HG02642 (cell line): ENCODE data around the gene ABHD13.
"Not testable (repeated sequence)": the region's sequence is repeated elsewhere in the genome, so short reads cannot be mapped to it uniquely, and the experiment has no call there.

Experiments
- ATAC-seq: cut with Tn5 transposase; IDR thresholded peaks from one replicate; pipeline ENCODE4 v1.9.1; 2021; ENCODE audit warnings: mild to moderate bottlenecking; ENCODE audit not compliant: unreplicated experiment, poor library complexity

The ABHD13 gene

DNA sequence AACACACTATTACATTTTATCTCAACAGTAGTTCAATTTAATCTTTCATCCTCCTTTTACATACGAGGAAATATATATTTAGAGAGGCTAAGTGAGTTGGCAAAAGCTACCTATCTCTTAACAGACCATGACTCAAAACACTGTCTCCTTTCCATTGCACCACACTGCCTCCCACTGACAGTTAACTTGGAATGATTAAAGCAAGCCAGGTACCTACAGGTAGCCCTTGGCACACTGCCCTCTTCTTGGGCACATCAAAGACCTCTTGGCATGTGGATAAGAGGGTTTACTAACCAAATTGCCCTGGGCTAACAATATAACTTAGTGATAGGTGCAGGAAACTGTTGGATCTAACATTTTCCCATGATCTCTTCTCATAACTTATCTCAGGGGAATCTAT lies 1.8 kb downstream of the ABHD13 start:
- no peak for ATAC-seq

GRCh38 chr13:108223687-108224503 lies 5.7 kb downstream of the ABHD13 start:
- no peak for ATAC-seq

DNA sequence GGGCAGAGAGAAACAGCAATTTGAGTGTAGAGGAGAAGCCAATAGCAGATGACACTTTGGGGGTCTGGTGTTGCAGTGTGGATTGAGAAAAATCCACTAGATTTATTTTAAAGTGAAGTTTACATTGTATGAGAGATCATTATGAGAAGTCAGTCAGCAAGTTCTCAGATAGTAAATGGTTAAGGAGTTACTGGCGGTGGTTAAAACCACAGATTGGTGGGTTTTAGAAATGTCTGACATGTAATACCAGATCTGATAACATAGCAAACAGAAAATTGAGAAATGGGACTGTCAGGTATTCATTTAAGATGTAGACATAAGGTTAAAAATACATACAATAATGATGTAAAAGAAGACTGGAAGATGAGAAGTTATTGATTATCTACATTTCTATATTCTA lies 7.2 kb downstream of the ABHD13 start:
- peak; percentile 40 for ATAC-seq

GRCh38 chr13:108226184-108226583 lies 8.0 kb downstream of the ABHD13 start:
- peak; percentile 41 for ATAC-seq

DNA sequence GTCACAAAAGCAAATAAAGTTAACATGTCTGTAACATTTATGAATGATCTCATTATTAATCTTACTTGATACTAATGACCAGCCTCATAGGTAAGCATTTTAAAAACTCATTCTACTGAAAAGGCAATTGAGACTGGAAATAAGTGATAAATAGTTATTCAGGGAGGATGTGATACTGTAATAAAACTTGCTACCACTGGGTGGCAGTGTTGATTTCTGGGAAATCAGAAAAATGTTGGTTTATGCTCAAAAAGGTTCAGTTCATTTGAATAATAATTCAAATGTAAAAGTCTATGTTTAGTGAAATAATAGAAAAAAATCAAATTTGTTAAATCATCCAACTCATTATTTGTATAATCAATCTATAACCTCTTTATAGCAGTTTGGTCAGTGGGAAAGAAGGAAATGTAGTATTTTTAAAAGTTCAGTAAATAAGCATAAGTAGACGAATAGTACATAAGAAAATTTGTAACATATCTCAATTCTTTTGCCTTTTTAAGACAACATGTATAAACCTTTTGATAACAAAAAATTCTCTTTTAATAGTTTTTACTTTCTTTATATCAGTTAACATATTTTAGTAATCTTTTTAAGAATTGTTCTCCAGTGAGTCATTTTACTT lies 9.6 kb downstream of the ABHD13 start:
- ATAC-seq: no peak

DNA sequence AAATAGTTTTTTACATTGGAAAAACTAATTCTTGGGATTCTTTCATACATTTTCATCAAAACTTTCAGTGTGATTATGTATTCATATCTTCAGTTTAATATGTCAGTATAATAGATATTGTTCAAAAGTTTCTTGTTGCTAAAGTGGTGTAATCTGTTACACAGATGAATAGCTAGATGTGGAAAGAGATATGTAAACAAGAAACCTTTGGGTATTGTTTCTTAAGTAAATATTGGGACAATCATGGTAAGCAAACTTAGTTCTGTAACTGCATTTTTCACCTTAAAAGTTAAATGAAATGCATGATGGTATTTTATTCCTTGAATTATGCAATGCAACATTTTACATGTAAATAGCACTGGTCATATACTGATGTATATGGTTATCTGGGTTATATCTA lies 12.2 kb downstream of the ABHD13 start:
- no peak for ATAC-seq

DNA sequence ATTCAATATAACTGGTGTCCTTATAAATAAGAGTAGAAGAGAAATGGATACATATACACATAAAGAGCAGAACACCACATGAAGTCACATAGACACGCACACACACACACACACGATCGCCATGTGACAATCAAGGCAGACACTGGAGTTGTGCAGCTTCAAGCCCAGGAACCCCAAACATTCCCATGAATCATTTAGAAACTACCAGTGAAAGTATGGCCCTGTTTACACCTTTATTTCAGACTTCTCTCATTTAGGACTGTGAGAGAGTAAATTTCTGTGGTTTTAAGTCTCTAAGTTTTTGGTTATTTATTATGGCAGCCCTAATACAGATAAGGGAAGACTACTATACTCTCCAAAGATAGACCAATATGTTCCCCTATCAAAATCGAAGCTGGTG lies 31.0 kb downstream of the ABHD13 start:
- peak; percentile 73 for ATAC-seq

- ATAC-seq: no peak
Observed at GRCh38 chr13:108257248-108257647, 39.1 kb downstream of the ABHD13 start.

DNA sequence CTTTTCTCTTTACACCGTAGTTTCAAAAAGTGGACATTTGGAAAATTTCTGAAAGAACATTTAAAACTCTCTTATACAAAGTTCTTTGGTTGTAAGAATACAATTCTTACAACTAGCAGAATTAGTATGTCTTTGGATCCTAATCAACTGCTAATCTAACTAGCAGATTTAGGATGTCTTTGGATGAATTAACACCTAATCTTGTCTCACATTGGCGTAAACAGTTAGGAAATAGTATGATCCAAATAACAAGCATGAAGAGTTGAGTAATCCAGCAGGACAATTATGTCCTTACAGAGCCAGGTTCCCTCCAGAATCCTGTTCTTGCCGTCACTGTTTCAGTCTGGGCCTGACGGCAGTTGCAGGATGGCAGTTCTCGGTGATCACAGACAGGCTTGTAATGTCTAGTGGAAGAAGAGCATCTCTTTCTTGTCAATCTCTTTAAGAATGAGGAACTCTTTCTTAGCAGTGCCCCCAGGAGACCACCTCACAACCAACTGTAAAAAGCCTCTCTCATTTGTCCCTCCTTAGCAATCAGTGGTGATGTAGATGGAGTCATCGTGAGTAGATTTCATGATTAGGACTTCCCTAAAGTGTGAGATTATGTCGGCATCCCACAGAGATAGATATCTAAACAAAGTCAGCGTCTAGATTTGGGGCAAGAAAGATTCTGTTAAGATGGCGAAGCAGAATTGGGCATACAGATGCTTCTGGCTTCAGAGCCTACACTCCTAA lies 45.6 kb downstream of the ABHD13 start:
- ATAC-seq: no peak

DNA sequence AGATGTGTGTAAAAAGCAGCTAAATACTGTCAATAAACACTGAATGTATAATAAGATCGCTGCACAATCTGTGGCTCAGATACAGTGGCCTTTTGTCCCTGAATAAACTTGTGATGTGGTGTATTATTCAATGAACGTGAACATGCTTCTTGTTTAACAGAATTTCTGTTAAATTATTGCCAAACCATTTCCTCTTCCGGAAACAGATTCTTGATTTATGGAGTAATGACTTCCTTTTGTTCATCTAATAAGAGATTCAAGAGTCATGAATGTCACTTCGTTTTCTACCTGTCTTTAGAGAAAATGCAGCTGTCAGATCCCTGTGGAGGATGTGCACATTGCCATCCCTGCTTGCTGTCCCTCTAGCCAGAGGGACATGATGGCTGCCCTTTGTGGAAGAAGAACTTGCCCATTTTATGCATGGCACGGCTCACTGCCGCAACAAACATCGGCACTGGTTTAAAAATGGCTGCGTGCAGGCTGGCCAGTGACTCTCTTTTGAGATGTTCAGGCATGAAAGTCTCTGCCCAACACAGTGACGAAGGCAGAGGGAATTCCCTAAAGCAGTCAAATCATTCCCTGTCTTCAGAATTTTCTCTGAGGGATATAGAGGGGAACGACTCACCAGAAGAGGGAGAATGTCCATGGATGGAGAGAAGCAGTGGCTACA lies 48.3 kb downstream of the ABHD13 start:
- ATAC-seq: no peak

DNA sequence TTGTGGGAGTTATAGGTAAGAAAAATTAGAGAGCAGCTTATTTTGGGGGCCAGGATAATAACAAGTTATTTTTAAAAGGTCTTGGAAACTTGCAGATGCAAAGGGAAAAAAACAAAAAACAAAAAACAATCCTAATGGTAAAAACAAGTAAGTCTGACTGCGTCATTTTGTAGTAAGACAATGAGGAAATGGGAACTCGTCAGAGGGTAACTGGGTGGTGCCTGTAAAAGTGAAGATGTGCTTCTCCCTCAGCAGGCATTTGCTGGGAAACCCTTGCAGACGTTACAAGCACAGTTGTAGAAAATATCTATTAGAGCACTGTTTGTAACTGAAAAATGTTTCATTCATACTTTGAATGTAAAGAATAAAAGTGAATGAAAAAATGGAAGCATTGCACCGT lies 49.2 kb downstream of the ABHD13 start:
- ATAC-seq: no peak

DNA sequence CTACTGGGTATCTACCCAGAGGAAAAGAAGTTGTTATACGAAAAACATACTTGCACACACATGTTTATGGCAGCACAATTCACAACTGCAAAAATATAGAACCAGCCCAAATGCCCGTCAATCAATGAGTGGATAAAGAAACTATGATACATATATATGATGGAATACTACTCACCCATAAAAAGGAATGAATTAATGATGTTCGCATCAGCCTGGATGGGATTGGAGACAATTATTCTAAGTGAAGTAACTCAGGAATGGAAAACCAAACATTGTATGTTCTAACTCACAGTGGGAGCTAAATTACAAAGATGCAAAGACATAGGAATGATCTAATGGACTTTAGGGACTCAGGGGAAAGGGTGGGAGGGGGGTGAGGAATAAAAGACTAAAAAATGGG lies 49.7 kb downstream of the ABHD13 start:
- ATAC-seq: not testable (repeated sequence)

- ATAC-seq: no peak
Observed at GRCh38 chr13:108268466-108269112, 50.4 kb downstream of the ABHD13 start.

- ATAC-seq: peak; percentile 78
Observed at GRCh38 chr13:108269601-108270328, 51.6 kb downstream of the ABHD13 start, which contains the start of gene TNFSF13B. TNFSF13B (plus strand) TSS chr13:108269718; CDS start chr13:108269896, 178 bp downstream.

GRCh38 chr13:108270442-108270841 lies 52.2 kb downstream of the ABHD13 start:
- peak; percentile 15 for ATAC-seq

GRCh38 chr13:108272333-108272732 lies 54.1 kb downstream of the ABHD13 start:
- ATAC-seq: no peak

- ATAC-seq: no peak
Observed at GRCh38 chr13:108273429-108274118, 55.4 kb downstream of the ABHD13 start.

GRCh38 chr13:108274718-108275117 lies 56.5 kb downstream of the ABHD13 start:
- no peak for ATAC-seq

GRCh38 chr13:108276060-108276459 lies 57.9 kb downstream of the ABHD13 start:
- ATAC-seq: no peak
